Left lung (tissue), 10 donors: ENCODE data around the gene NPAS1. TPM values are rescaled to one million over a fixed set of nuclear protein-coding genes. Genes with fewer than 3 reads are reported as not detected.
"Not testable (repeated sequence)": the region's sequence is repeated elsewhere in the genome, so short reads cannot be mapped to it uniquely, and the experiment has no call there.

Experiments
- ATAC-seq: fragments of 200-7000 bp; cut with Tn5 transposase; one replicate; pipeline ENCODE4 v1.9.1; 2020; ENCODE audit warnings: moderate library complexity
- DNase-seq, 4 donors: peaks; one replicate each; pipeline ENCODE4 v3.0.0-alpha.2; 2013 to 2020
- H3K27ac ChIP-seq, 2 donors: fragments of 200-600 bp; sonication (generic) in 1 of 2; one replicate each; pipeline versions ENCODE4 v1.5.0 to v1.8.0; 2020 to 2021
- H3K27me3 ChIP-seq, 2 donors: fragments of 200-600 bp; sonication (generic) in 1 of 2; one replicate each; pipeline versions ENCODE4 v1.5.0 to v1.8.0; 2020 to 2021
- H3K36me3 ChIP-seq, 2 donors: fragments of 200-600 bp; sonication (generic) in 1 of 2; one replicate each; pipeline versions ENCODE4 v1.5.0 to v1.8.0; 2020 to 2021
- H3K4me1 ChIP-seq, 2 donors: fragments of 200-600 bp; one replicate each; pipeline ENCODE4 v1.8.0; 2021
- H3K4me3 ChIP-seq, 2 donors: fragments of 200-600 bp; sonication (generic) in 1 of 2; one replicate each; pipeline versions ENCODE4 v1.5.0 to v1.8.0; 2020 to 2021; ENCODE audit warnings: mild to moderate bottlenecking in 1 of 2
- H3K9me3 ChIP-seq, 2 donors: fragments of 200-600 bp; sonication (generic) in 1 of 2; one replicate each; pipeline versions ENCODE4 v1.5.0 to v1.8.0; 2020 to 2021
- intact Hi-C, 2 donors: fragments of 100-400 bp; cut with DNase I; formaldehyde crosslinking; loops; one replicate each; pipeline versions ENCODE4 v1.11.2 to v1.14.2; 2022
- polyA plus RNA-seq, 6 donors: library from polyadenylated mRNA; unstranded; fragments of 120-200 nt; gene quantifications; one replicate each; pipeline ENCODE4 v1.2.1, GENCODE V29; 2013; ENCODE audit not compliant: insufficient read length in 6 of 6
- total RNA-seq, 2 donors: library from RNA; stranded (reverse); fragmentation: NEBNext Ultra II Directional; extraction: Animal tissue kit (Norgen Biotek cat#: 25700); gene quantifications; one replicate each; pipeline ENCODE4 v1.2.1, GENCODE V29; 2021
- TF ChIP-seq, protein P1 (sequence below), 2 donors: fragments of 200-600 bp; sonication (generic) in 1 of 2; IDR thresholded peaks; one replicate each; pipeline versions ENCODE4 v1.5.0 to v1.8.0; 2021; ENCODE audit warnings: antibody characterized with exemption in 2 of 2
- donor health status: DM: no; HTN: yes; CAD: no.
- donor health status: DM: no; HTN: no; CAD: no.

NPAS1 gene
- total and polyA plus RNA-seq, 8 donors: 0.50 to 2.0 (median 1.3) TPM

- peaks cover 0 to 23% of the 10 kb centered on the region in 2 donors for H3K36me3 ChIP-seq
- no peak overlapping the region for H3K27ac ChIP-seq
- H3K9me3 ChIP-seq: no peaks in the 10 kb centered on the region
- ATAC-seq (peak; percentile 11), DNase-seq (no peak)
- peaks cover 6 to 23% of the 10 kb centered on the region in 2 donors for H3K27me3 ChIP-seq
- TF ChIP-seq, protein P1, sequence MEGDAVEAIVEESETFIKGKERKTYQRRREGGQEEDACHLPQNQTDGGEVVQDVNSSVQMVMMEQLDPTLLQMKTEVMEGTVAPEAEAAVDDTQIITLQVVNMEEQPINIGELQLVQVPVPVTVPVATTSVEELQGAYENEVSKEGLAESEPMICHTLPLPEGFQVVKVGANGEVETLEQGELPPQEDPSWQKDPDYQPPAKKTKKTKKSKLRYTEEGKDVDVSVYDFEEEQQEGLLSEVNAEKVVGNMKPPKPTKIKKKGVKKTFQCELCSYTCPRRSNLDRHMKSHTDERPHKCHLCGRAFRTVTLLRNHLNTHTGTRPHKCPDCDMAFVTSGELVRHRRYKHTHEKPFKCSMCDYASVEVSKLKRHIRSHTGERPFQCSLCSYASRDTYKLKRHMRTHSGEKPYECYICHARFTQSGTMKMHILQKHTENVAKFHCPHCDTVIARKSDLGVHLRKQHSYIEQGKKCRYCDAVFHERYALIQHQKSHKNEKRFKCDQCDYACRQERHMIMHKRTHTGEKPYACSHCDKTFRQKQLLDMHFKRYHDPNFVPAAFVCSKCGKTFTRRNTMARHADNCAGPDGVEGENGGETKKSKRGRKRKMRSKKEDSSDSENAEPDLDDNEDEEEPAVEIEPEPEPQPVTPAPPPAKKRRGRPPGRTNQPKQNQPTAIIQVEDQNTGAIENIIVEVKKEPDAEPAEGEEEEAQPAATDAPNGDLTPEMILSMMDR (IDR thresholded peaks at IDR 0.05): no peak
- intact Hi-C loops: no loop called here
- H3K4me3 ChIP-seq: no peak overlapping the region
- H3K4me1 ChIP-seq: peaks cover 5 to 9% of the 10 kb centered on the region in 2 donors
These were observed 14.4 kb upstream of the NPAS1 start for GRCh38 chr19:47005164-47005641.

GRCh38 chr19:47005873-47006272, 13.8 kb upstream of the NPAS1 start:
- no peaks in the 10 kb centered on the region for H3K9me3 ChIP-seq
- intact Hi-C loops: no loop called here
- H3K27me3 ChIP-seq: peaks cover 6 to 28% of the 10 kb centered on the region in 2 donors
- H3K27ac ChIP-seq: no peak overlapping the region
- H3K4me1 ChIP-seq: peaks cover 5 to 9% of the 10 kb centered on the region in 2 donors
- TF ChIP-seq, protein P1 (IDR thresholded peaks at IDR 0.05): no peak
- peak; percentile 8 for ATAC-seq
- DNase-seq: no peak
- H3K4me3 ChIP-seq: no peak overlapping the region
- H3K36me3 ChIP-seq: peaks cover 0 to 16% of the 10 kb centered on the region in 2 donors

DNA sequence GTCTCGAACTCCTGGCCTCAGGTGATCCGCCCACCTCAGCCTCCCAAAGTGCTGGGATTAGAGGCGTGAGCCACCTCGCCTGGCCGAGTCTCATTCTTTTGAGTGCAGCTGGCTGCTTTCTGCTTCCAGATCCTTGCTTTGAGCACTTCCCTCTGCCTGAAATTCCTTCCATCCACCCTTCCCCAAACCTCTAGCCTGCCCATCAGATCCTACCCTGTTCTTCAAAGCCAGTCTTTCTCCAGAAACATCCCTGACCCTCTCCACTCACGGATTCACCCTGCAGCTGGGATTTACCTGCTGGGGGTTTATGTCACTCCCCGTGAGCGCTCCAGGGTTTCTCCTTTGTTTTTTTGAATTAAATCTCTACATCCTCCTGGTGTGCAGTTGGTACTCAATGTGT, 13.1 kb upstream of the NPAS1 start:
- Histone ChIP-seq H3K4me1 (peaks cover 5 to 9% of the 10 kb centered on the region in 2 donors), H3K4me3 (no peak overlapping the region), H3K9me3 (no peaks in the 10 kb centered on the region), H3K27me3 (peaks cover 6 to 32% of the 10 kb centered on the region in 2 donors), H3K27ac (no peak overlapping the region), H3K36me3 (peaks cover 0 to 10% of the 10 kb centered on the region in 2 donors)
- ATAC-seq (no peak), DNase-seq (no peak)
- intact Hi-C loops: no loop called here
- TF ChIP-seq, protein P1 (IDR thresholded peaks at IDR 0.05): no peak

DNA sequence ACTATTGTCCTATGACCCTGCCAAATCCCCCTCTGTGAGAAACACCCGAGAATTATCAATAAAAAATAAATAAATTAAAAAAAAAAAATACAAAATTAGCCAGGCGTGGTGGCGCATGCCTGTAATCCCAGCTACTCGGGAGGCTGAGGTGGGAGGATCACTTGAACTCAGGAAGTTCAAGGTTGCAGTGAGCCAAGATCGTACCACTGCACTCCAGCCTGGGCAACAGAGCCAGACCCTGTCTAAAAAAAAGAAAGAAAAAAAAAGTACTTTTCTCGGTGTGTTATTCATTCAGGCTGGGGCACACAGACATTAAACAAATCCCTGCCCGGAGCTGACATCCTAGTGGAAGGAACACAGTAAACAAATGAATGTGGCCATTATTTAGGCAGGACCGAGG, 9.1 kb upstream of the NPAS1 start:
- DNase-seq, H3K9me3 ChIP-seq, H3K4me1 ChIP-seq, ATAC-seq, H3K36me3 ChIP-seq, H3K27ac ChIP-seq, intact Hi-C loops, H3K4me3 ChIP-seq: not testable (repeated sequence)
- peaks cover 0 to 21% of the 10 kb centered on the region in 2 donors for H3K27me3 ChIP-seq

DNA sequence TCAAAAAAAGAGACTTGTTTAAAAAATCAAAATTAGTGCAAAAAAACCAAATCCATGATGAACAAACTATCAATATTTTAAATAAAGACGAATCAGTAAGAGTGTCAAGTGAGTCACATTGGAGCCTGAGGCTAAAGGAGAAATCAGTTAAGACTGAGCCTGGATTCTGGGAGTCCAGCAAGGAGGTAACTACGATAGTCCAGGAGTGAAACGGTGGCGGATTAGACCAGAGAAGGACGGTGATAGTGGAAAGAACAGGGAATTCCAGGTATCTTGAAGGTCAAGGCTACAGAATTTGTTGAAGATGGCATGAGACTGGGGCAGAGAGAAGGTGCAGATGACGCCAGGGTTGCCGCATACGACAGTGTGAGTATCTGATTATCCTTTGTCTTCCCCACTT, 7.0 kb upstream of the NPAS1 start:
- no peak for ATAC-seq
- DNase-seq: no peak
- Histone ChIP-seq H3K27me3 (peaks cover 0 to 22% of the 10 kb centered on the region in 2 donors), H3K9me3 (no peaks in the 10 kb centered on the region), H3K36me3 (no peaks in the 10 kb centered on the region), H3K27ac (no peak overlapping the region), H3K4me3 (no peak overlapping the region), H3K4me1 (no peaks in the 10 kb centered on the region)
- intact Hi-C loops: no loop called here
- TF ChIP-seq, protein P1 (IDR thresholded peaks at IDR 0.05): no peak

GRCh38 chr19:47013041-47013517, 6.6 kb upstream of the NPAS1 start:
- Histone ChIP-seq H3K36me3 (no peaks in the 10 kb centered on the region), H3K27me3 (peaks cover 0 to 27% of the 10 kb centered on the region in 2 donors), H3K4me1 (no peaks in the 10 kb centered on the region), H3K4me3 (no peak overlapping the region), H3K9me3 (no peaks in the 10 kb centered on the region), H3K27ac (no peak overlapping the region)
- DNase-seq: peak; percentile 61 to 97 (median 81)
- TF ChIP-seq, protein P1 (IDR thresholded peaks at IDR 0.05): peak; percentile 98 to 99
- intact Hi-C loops: no loop called here
- peak; percentile 100 for ATAC-seq
